PC-3 (cell line): ENCODE results near the gene RNF144B. TPM values are rescaled to one million over a fixed set of nuclear protein-coding genes. Genes with fewer than 3 reads are reported as not detected.

ENCODE experiments used
- ATAC-seq: fragments of 200-7000 bp; cut with Tn5 transposase; 2 replicates; pipeline ENCODE4 v1.9.1; 2020; ENCODE audit warnings: mild to moderate bottlenecking, moderate library complexity
- BruUV-seq: library from RNA; stranded (reverse); fragments of 400-500 nt; replicated peaks from 2 replicates; lab custom pipeline; 2021; lab: Mats Ljungman, UMichigan
- CTCF ChIA-PET: fragments of 300-600 bp; sonication (Branson Sonifier 250); formaldehyde crosslinking; loops from one replicate; lab custom pipeline; 2022; ENCODE audit warnings: antibody characterized with exemption; lab: Charles Lee
- POLR2A ChIA-PET: fragments of 300-600 bp; sonication (Branson Sonifier 250); formaldehyde crosslinking; loops from one replicate; lab custom pipeline; 2022; ENCODE audit warnings: antibody characterized with exemption; ENCODE audit not compliant: unreplicated experiment; lab: Charles Lee
- DNase-seq: peaks from one replicate; pipeline ENCODE4 v3.0.0-alpha.2; 2015
- H2AFZ ChIP-seq: fragments of 300-600 bp; sonication (generic); 2 replicates; pipeline ENCODE4 v1.6.0; 2016; ENCODE audit warnings: antibody characterized with exemption, low read length
- H3F3A ChIP-seq: fragments of 300-600 bp; sonication (generic); one replicate; pipeline ENCODE4 v1.6.0; 2017; ENCODE audit warnings: antibody characterized with exemption, low read length, control low read depth, mild to moderate bottlenecking; ENCODE audit not compliant: unreplicated experiment
- H3K27ac ChIP-seq: fragments of 300-600 bp; sonication (generic); 2 replicates; pipeline ENCODE4 v1.5.1; 2016; ENCODE audit warnings: mild to moderate bottlenecking, low read length
- H3K27me3 ChIP-seq: fragments of 300-600 bp; sonication (generic); 2 replicates; pipeline ENCODE4 v1.6.1; 2016; ENCODE audit warnings: low read length, mixed read lengths
- H3K36me3 ChIP-seq: fragments of 300-600 bp; sonication (generic); 2 replicates; pipeline ENCODE4 v1.6.1; 2016; ENCODE audit warnings: low read depth, mixed run types, low read length, mixed read lengths
- H3K4me1 ChIP-seq: fragments of 300-600 bp; sonication (generic); 2 replicates; pipeline ENCODE4 v1.5.1; 2016; ENCODE audit warnings: low read length; ENCODE audit not compliant: insufficient read depth
- H3K4me2 ChIP-seq: fragments of 300-600 bp; sonication (generic); 2 replicates; pipeline ENCODE4 v1.6.0; 2016; ENCODE audit warnings: low read length
- H3K4me3 ChIP-seq: fragments of 300-600 bp; sonication (generic); 2 replicates; pipeline ENCODE4 v1.5.1; 2016; ENCODE audit warnings: mild to moderate bottlenecking, low read length, mixed read lengths
- H3K79me2 ChIP-seq: fragments of 300-600 bp; sonication (generic); 2 replicates; pipeline ENCODE4 v1.6.1; 2017; ENCODE audit warnings: low read length, mixed read lengths
- H3K9ac ChIP-seq: fragments of 300-600 bp; sonication (generic); 2 replicates; pipeline ENCODE4 v1.6.0; 2016; ENCODE audit warnings: mild to moderate bottlenecking, low read length
- H3K9me2 ChIP-seq: fragments of 300-600 bp; sonication (generic); replicated peaks from 2 replicates; pipeline ENCODE4 v1.6.1; 2016; ENCODE audit warnings: mixed run types, low read length, mixed read lengths
- H3K9me3 ChIP-seq: fragments of 300-600 bp; sonication (generic); 2 replicates; pipeline ENCODE4 v1.6.1; 2016; ENCODE audit warnings: low read length, mixed read lengths
- H4K20me1 ChIP-seq: fragments of 300-600 bp; sonication (generic); 2 replicates; pipeline ENCODE4 v1.6.1; 2016; ENCODE audit warnings: low read length, mixed read lengths
- EZH2 ChIP-seq: fragments of 300-600 bp; sonication (generic); IDR thresholded peaks from one replicate; pipeline ENCODE4 v1.6.1; 2017; ENCODE audit warnings: antibody characterized with exemption, mild to moderate bottlenecking, low read length; ENCODE audit not compliant: unreplicated experiment
- EZH2phosphoT487 ChIP-seq: fragments of 300-600 bp; sonication (generic); IDR thresholded peaks from 2 replicates; pipeline ENCODE4 v1.6.1; 2018; ENCODE audit warnings: mild to moderate bottlenecking, antibody characterized with exemption, low read length, borderline replicate concordance
- intact Hi-C: fragments of 100-400 bp; cut with micrococcal nuclease; formaldehyde crosslinking; loops from 2 replicates; pipeline ENCODE4 v1.9.0; 2023
- total RNA-seq: library from RNA; depleted of rRNA; stranded (reverse); fragments of >200 nt; gene quantifications from 2 replicates; pipeline ENCODE4 v1.2.3, GENCODE V29; 2014
- TF ChIP-seq, protein P1 (sequence below): fragments of 300-600 bp; sonication (generic); conservative IDR thresholded peaks from 2 replicates; pipeline ENCODE4 v1.5.1; 2017; ENCODE audit warnings: antibody characterized with exemption, low read depth, mild to moderate bottlenecking, low read length

Gene RNF144B
- total RNA-seq, 1 experiment from 2014 or later: 4.6 TPM

DNA sequence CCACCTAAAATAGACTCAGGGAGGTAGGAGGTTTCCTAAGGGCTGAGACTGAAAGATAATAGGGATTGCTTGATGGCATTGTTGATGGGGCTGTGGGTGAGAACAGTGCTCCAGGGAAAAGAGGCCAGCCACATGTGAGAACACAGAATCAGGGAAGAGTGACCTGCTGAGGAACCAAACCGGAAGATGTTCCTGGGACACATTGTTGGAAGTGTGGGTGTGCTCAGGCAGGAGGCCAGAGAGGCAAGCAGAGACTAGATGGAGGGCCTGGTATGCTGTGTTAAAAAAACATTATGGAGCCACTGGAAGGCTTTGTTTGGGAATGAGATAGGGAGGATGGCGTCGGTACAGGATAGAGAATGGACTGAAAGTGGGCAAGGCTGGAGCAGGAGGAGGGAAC lies 23.3 kb downstream of the RNF144B start:
- ChIA-PET CTCF (no interaction called here), POLR2A (no interaction called here)
- DNase-seq (no peak), ATAC-seq (no peak)
- H3K36me3 ChIP-seq: peaks cover 11% of the 10 kb centered on the region; the same call in 1 of the 2 replicates
- no peaks in the 10 kb centered on the region for H3K79me2 ChIP-seq
- peaks cover 5% of the 10 kb centered on the region for H3F3A ChIP-seq
- intact Hi-C loops: no loop called here
- no peak overlapping the region for H3K4me3 ChIP-seq
- H3K9me3 ChIP-seq: no peaks in the 10 kb centered on the region
- peaks cover 20% of the 10 kb centered on the region for H3K4me1 ChIP-seq
- H4K20me1 ChIP-seq: no peaks in the 10 kb centered on the region
- no peak overlapping the region for H3K9ac ChIP-seq
- no peak for TF ChIP-seq EZH2phosphoT487
- TF ChIP-seq, protein P1, sequence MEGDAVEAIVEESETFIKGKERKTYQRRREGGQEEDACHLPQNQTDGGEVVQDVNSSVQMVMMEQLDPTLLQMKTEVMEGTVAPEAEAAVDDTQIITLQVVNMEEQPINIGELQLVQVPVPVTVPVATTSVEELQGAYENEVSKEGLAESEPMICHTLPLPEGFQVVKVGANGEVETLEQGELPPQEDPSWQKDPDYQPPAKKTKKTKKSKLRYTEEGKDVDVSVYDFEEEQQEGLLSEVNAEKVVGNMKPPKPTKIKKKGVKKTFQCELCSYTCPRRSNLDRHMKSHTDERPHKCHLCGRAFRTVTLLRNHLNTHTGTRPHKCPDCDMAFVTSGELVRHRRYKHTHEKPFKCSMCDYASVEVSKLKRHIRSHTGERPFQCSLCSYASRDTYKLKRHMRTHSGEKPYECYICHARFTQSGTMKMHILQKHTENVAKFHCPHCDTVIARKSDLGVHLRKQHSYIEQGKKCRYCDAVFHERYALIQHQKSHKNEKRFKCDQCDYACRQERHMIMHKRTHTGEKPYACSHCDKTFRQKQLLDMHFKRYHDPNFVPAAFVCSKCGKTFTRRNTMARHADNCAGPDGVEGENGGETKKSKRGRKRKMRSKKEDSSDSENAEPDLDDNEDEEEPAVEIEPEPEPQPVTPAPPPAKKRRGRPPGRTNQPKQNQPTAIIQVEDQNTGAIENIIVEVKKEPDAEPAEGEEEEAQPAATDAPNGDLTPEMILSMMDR: no peak
- no peak for TF ChIP-seq EZH2
- H3K4me2 ChIP-seq: no peak overlapping the region
- H3K27ac ChIP-seq: no peak overlapping the region
- H3K9me2 ChIP-seq: no peaks in the 10 kb centered on the region
- no peaks in the 10 kb centered on the region for H3K27me3 ChIP-seq
- no TSS peak for BruUV-seq
- no peak overlapping the region for H2AFZ ChIP-seq

DNA sequence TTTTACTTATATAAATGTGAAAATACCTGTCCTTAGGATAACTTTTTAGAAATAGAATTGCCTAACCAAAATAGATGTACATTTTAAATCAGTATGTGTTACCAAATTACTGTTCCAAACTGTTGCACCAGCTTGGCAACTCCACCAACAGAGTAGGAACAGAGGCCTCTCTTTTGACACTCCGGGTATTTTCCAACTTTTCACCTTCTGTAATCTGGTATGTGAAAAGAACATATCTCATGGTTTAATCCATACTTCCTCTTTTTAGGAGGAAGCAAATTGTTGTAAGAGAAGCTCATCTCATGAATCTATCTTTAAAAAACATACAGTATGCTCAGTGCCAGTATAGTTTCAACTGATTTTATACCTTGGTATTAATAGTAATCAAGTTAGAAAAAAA lies 24.9 kb downstream of the RNF144B start:
- Histone ChIP-seq H3K9ac (no peak overlapping the region), H3K36me3 (peaks cover 9% of the 10 kb centered on the region; the same call in 1 of the 2 replicates), H3K9me3 (0 out of 2 replicates have a peak, but pooled peaks cover 3% of the 10 kb centered on the region), H4K20me1 (no peaks in the 10 kb centered on the region), H3K4me3 (no peak overlapping the region), H3K27ac (no peak overlapping the region), H3F3A (no peaks in the 10 kb centered on the region), H3K79me2 (no peaks in the 10 kb centered on the region), H3K27me3 (no peaks in the 10 kb centered on the region), H3K4me2 (no peak overlapping the region), H2AFZ (no peak overlapping the region), H3K9me2 (no peaks in the 10 kb centered on the region), H3K4me1 (peaks cover 6% of the 10 kb centered on the region)
- no TSS peak for BruUV-seq
- ChIA-PET POLR2A (no interaction called here), CTCF (no interaction called here)
- ATAC-seq (no peak), DNase-seq (no peak)
- TF ChIP-seq, protein P1: no peak
- TF ChIP-seq EZH2phosphoT487 (no peak), EZH2 (no peak)
- intact Hi-C loops: no loop called here

DNA sequence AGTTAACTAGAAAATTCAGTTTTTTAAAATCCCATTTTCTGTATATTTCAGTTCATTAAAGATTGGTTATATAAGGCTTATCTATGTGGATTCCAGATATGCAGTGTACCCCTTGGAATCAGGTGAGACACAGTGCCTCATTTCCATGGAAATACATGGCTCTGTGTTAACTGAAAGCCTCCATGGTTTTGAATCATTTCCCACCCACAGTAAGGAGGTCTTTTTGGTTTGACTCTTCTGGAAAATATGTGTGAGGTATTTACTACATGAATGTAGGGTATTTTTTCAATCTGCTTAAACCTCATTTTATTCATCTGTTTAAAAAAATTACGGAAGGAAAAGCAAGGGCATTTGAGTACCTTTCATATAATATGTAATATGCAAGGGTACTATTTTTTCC lies 25.5 kb downstream of the RNF144B start:
- no peak overlapping the region for H3K4me2 ChIP-seq
- H3K36me3 ChIP-seq: peaks cover 5% of the 10 kb centered on the region; the same call in 1 of the 2 replicates
- no TSS peak for BruUV-seq
- no peak overlapping the region for H3K9ac ChIP-seq
- TF ChIP-seq EZH2 (no peak), EZH2phosphoT487 (no peak)
- TF ChIP-seq, protein P1: no peak
- H3K9me2 ChIP-seq: no peaks in the 10 kb centered on the region
- POLR2A ChIA-PET: no interaction called here
- no peak overlapping the region for H3K27ac ChIP-seq
- H3F3A ChIP-seq: no peaks in the 10 kb centered on the region
- no peak for DNase-seq
- no peaks in the 10 kb centered on the region for H4K20me1 ChIP-seq
- H3K79me2 ChIP-seq: no peaks in the 10 kb centered on the region
- intact Hi-C loops: no loop called here
- no peak overlapping the region for H2AFZ ChIP-seq
- H3K4me3 ChIP-seq: no peak overlapping the region
- H3K9me3 ChIP-seq: 0 out of 2 replicates have a peak, but pooled peaks cover 3% of the 10 kb centered on the region
- 0 out of 2 replicates have a peak, but pooled peaks cover under 1% of the 10 kb centered on the region for H3K4me1 ChIP-seq
- no peaks in the 10 kb centered on the region for H3K27me3 ChIP-seq
- CTCF ChIA-PET: no interaction called here
- ATAC-seq: no peak
